Stimulated activated CD4-positive, alpha-beta T cell treated with anti-CD3 and anti-CD28 coated beads, Interleukin-1b, Interleukin-23, amount 100 ng/mL, for 24 hours (primary cell): ENCODE measurements around the gene CARD9.

ENCODE experiments used
- DNase-seq, 4 experiments: peaks; one replicate each; pipeline ENCODE4 v3.0.0-alpha.2; 2020; ENCODE audit warnings: low read depth in 4 of 4, low spot score in 1 of 4

The CARD9 gene

DNA sequence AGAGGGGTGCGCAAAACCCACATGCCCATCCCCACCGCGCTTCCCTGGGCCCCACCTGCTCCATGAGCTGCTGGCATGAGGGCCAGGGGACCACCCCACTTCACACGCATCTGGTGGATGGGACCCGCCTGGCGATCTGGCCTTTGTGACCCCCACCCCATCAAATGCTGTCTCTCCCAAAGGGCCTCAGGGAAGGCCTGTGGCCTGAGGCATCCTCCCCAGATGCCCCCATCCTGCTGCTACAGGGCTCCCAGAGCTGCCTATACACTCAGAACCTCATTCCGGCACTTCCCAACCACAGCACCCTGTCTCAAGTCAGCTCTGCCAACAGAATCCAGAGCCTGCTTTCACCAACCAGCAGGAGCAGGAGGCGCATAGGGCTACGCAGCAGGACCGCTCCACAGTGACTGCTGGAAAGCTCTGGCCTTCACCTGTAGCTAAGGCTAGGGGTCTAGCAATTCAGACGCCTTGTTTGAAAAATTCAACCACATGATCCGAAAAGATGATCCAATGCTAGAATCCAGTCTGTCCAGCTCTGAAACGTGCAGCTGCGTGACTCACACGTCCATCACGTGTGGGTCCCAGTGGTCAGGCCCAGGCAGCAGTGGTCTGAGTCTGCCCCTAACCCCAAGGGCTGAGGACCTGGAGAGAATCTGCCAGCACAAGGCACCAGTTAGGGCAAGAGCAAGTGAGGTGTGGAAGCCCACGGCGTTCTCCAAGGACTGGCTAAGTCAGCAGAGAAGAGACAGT is 27.9 kb upstream of the CARD9 start:
- DNase-seq, result no peak

DNA sequence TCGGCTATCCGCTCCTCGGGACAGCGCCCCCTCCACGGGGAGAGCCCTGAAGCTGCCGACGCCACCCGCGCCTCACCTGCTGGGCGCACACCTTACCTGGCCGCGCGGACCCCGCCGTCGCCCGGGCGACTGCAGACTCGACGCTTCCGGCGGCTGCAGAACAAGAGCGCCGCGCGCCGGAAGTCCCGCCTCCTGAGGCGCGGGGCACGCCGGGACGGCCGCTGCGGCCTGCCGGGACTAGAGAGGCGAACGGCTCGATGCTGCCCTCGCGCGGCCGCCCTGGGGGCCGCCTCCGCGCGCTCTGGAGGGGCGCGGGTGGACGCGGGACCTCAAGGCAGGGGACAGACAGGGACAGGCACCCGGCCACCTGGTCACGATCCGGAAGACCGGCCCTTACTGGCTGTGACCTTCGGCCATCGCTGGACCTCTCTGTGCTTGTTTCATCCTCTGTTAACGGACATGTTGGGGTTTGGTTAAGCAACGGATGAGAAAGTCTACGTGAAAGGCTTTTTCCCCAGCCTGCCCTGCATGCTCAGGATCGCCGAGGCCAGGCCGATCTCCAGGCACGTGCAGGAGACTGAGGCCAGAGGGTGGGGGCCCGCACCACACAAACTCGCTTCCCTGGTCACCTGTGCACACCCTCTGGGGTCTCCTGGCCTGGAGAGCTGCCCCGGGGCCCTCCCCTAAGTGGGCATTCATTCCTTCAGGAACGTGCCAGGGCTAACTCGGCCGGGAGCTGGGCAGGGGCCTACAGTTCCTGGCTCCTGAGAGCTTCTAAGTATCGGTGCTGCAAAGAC is 26.8 kb upstream of the CARD9 start, which contains the start of gene SNAPC4:
Gene SNAPC4, minus strand, starts transcription at position 133 of the 797 bp plus-strand sequence. CDS start 1,742 bp downstream, outside the sequence.
- DNase-seq, result peak; percentile 66 to 84 (median 78)

DNA sequence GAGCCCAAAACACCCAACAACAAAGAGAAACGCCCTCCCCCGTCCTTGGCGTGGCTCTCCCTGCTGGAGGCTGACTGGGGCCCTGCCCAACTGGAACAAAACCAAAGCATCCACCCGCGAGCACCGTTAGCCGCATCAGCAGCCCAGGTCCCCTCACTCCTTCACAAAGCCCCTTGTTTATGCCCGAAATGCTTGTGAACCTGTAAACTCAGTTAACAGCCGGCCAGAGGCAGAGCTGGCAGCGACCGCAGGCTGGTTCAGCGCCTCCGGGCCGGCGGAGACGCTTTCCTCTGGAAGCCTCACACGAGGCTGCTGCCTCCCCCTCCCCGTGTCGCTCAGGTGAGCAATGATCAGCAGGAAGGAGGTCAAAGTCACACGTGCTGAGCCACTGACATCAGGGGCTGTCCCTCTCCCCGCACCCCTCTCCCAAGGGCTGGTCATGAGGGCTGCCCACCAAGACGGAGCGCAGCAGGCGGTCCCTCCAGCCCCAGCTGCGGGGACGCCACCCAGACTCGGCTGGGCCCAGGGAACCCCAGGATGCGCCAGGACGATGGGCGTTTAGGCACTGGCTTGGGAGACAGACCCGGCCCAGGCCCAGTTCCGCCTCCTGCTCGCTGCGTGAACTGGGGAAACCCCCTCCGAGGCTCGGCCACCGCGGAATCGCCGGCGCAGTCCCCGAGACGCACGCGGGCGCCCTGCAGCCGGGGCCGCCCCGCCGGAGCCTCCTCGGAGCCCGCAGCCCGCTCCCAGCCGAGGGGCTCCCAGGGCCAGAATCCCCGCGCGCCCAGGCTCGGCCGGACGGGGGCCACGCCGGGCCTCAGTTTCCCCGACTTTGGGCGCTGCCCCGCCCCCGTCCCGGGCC is 25.9 kb upstream of the CARD9 start:
- peak in 1 of 4 experiments; percentile 25 for DNase-seq

DNA sequence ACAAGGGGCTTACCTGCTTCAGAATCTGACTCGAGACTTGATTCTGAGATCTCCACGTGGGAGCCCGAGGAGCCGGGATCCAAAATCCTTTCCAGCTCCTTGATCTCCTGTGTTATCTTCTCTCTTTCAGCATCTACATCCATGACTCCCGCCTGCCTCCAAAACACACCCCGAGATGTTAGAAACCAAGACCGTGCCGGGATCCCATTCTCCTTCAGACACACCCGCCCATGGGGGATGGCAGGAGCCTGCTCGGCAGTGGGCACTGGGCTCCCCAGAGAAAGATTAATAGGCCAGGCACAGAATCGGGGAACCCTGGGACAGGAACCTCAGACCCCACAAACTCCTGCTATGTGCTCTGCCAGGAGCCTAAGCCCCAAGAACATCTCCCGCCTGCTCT is 24.8 kb upstream of the CARD9 start:
- no peak for DNase-seq

DNA sequence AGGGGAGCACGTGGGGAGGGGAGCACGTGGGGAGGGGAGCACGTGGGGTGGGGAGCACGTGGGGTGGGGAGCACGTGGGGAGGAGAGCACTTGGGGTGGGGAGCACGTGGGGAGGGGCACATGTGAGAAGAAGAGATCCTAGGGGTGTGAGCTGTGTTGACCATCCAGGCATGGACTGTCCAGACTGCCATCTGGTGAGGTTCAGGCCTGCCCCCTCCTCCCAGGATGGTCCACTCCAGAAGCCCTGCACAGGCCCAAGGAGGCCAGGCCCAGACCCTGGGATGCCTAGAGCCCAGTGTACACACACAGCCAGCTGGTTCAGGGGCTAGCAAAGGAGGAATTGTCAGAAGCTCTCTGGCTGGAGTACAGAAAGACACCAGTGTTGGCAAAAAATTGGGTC is 24.2 kb upstream of the CARD9 start:
- no peak for DNase-seq

DNA sequence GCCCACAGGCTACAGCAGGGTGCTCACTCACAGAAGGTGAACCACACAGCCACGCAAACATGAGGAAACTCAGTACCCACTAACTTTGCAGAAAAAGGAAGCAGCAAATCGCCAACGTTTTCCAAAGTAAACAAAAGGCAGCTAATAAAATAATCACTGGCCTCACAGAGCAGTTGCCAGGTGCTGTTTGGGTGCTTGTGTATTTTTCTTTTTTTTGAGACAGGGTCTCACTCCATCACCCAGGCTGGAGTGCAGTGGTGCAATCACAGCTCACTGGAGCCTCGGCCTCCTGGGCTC is 22.7 kb upstream of the CARD9 start:
- DNase-seq, result no peak

DNA sequence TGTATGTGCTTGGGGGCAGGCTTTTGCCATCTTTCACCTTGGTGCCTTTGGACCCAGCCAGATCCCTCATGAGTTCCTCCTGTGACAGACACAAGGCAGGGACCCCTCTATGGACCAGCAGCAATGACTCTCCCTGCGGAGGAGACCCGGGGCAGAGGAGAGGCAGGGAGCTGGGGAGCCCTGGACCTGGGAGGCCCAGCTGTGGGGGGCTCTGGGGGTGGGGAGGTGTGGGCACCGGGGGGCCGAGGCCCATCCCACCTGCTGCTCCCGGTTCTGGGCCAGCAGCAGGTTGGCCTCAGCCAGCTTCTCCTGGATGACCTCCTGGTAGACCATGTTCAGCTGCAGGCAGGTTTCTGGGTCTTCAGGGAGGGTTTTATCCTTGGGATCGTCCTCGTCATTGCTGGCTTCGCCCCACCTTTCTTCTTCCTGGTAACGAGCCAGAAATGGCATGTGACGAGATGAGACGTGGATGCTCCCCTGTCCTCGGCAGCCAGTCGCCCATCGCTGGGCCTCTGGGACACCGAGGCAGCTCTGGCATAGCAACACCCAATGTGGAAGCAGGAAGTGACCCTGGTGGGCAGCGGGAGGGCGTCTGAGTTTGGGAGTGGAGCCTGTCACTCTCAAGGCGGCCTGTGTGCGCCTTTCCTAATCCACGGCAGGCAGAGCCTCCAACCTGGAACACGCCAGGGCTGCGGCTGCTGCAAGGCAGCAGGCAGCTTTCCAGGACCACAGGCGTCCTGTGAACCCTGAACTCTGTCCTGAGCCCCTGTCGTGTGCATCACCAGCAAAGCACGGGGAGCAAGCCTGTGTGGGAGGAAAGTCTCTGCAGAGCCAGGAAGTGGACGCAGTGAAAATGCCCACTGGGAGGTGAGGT is 22.1 kb upstream of the CARD9 start:
- DNase-seq, result no peak

DNA sequence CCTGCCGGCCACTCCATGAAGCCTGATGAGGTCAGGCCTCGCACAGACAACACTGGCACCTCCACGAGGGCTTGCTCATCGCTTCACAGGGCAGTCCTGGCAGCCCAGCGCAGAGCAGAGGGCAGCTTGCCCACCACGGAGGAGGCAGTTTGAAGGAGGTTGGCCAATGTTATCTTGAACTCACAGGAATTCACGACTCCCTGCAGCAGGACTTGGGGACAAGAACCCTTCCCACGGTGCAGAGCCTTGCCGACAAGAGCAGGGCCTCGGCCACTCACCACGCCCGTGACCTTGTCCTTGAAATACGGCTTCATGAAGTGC is 21.5 kb upstream of the CARD9 start:
- DNase-seq, result no peak

DNA sequence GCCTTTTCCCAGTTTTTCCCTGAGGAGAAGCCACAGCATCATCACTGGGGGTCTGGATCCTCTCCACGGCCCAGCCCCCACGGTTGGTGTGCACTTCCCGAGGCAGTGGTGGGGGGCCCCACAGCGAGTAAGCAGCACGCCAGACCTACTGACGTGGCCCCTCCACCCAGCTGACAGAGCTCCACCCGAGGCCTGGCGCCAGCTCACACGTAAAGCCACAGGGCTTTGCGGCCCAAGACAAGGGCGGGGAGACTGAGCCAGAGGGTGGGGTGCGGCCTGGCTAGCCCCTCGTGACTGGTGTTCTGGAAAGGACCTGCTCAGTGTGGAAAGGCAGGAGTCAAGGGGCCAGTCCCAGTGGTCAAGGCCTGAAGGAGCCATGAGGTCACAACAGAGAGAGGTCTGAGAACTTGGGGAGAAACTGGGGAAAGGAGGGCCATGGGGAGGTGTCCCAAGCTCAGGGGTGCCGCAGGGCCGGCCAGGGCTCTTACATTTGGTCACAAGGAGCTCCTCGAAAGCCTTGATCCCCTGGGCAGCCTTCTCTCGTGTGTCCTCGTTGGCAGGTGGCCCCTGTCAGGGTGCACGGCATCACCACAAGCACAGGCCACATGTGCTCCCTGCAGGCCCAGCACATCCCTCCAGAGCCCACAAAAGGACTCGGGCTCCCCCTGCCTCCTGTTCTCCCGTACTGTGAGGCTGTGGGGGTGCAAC is 21.0 kb upstream of the CARD9 start:
- DNase-seq, result no peak

DNA sequence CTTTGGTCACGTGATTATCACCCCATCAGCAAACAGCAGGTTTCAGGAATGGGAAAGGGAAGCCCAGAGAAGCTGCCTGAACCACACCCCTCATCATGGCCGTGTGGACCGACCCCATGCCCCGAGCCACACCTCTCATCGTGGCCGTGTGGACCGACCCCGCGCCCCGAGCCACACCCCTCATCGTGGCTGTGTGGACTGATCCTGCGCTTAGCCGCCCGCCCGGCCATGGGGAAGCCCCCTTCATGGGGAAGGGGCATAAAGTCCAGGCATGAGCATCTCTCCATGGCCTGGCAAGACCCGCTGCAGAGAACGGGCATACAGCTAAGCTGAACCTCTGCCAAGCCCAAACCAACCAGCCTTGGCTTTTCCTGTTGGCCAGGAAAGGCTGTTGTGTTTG is 20.1 kb upstream of the CARD9 start:
- DNase-seq, result no peak

DNA sequence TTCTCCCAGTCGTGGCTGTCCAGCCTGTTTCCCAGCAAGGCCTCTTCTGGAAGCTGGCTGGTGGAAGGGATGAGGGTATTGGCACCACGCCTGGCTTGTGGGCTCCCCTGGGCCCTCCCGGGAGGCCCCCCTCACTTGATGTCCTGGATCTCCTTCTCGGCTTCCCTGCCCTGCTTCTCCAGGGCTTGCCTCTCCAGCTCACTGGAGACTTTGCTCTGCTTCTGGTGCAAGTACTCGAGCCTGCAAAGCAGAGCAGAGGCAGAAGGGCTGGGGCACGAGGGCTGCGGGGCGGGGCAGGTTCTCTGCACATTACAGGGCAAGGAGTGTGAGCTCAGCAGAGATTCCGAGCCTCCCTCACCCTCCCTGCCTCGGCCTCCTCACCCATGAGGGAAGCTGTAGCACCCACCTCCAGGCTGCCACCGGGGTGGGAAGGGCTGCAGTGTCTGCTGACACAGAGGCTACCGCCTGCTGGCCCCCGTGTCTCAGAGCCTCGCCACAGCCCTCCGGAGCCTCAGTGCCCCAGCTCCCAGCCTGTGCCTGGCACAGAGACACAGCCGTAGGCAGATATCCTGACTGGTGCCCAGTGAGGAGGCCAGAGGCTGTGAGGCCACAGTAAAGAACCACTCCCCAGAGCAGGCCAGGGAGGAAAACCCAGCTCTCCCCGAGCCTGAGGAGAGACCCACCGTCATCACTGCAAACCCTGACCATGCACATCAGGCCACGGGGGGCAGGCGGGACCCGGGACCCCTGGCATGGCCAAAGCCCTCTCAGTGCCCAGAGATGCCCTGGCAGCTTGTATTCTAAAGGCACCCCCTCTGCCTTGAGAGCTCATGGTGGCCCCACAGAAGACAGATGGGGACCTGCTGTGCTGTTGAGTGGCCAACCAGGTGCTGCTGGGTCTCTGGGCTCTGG is 19.3 kb upstream of the CARD9 start:
- DNase-seq, result no peak

DNA sequence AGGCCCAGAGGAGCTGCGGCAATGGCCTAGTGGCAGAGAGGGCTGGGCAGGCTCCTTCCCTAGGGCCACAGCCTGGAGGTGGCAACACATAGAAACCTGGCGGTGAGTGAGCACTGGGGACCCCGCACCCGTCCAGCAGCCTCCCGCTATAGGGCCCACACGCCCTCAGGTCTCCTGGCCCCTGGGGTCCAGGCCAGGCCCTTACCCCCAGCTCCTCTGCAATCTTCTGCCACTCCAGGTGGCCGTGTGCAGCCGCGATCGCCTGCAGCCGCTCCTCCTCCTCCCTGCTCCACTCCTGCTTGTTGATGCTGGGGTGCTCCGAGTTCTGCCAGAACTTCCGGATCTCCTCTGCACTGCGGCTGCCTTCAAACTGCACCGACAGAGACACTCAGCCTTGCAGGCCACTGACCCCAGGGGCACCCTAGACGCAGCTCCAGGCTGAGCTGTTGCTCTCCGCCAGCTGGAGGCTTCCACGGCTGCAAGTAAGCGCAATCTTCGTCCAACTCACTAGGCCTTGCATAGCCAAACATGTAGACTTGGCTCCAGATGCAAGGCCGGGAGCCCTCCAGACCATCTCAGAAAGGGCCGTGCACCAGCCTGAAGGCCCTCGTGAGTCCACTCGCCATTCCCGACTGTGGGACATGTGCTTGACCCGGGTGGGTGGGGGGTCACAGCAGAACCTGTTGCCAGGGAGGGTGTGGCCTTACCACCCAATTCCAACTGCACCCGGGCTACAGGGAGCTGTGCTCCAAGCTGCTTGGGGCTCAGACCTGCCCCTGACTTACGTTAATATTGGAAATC is 18.5 kb upstream of the CARD9 start:
- no peak for DNase-seq

DNA sequence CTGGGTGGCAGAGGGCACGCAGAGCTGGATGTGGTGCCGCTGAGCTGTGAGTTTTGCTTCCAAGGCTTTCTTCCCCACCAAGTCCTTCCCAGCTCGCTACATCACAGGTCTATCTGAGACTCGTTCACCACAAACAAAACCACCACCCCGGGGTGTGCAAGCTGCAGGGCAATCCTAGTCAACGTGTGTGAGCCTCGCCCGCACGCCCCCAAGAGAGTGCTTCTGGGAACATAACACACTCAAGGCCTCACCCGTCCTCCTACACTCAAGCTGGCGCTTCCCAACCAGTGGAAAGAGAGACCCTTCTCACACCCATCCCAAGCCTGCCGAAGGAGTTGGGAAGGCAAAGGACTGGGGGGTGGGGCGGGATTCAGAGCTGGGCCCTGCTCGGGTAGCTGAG is 15.9 kb upstream of the CARD9 start:
- DNase-seq, result no peak

DNA sequence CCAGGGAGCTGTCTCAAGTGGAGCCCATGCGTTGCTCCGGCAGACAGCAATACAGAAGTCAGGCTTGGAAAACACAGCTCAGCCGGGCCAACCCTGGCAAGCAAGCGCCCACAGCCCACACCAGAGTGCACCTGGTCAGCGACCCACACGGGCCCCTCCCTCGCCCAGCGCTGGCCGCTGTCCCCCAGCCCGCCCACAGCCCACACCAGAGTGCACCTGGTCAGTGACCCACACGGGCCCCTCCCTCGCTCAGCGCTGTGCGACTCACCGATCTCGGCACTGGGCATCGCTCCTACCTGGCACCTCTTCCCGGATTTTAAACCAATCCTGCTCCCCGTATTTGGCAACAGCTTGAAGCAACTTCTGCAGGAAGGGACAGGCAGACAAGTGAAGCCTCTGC is 13.7 kb upstream of the CARD9 start:
- DNase-seq, result no peak

DNA sequence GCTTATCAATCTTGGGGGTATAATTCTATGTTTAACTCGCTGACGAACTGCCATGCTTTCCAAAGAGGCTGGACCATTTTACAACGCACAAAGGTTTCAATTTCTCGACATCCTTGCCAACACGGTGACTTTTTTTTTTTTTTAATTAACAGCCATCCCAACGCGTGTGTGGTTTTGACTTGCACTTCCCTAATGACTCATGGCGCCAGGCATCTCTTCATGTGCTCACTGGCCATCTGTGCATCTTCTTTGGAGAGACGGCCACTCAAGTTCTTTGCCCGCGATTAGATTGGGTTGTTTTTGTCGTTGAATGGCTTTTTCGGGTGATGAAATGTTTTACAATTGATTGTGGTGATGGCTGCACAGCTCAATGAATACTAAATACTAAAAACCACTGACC is 12.5 kb upstream of the CARD9 start:
- no peak for DNase-seq

DNA sequence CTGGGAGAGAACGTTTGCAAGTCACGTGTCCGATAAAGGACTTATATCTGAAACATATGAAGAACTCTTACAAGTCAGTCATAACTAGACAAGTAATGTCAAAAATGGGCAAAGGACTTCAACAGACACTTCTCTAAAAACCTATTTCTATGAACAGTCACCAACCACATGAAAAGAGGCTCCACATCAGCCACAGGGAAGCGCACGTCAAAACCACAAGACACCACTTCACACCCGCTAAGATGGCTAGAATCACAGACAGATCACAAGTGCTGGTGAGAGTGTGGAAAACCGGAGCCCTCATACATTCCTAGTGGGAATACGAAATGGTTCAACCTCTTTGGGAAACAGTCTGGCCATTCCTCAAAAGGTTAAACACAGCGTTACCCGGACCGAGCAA is 11.5 kb upstream of the CARD9 start:
- DNase-seq, result no peak

DNA sequence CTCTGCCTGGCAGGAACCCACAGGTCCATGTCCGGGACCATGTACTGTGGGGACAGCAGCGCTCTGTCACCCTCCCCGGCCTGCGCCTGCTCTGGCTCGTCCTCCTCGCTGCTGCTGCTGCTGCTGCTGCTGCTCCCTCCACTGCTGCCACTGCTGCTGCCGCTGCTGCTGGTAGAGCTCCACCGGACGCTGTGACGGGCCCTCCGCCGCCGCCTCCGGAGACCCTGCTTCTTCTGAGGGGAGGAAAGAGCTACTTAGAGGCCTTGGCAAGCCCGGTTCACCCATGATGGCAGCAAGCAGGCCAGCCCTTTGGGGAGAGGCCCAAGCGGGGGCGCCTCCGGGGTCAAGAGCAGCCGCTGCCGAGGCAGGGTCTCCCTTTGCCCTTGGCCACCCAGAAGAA is 10.0 kb upstream of the CARD9 start:
- DNase-seq, result no peak

DNA sequence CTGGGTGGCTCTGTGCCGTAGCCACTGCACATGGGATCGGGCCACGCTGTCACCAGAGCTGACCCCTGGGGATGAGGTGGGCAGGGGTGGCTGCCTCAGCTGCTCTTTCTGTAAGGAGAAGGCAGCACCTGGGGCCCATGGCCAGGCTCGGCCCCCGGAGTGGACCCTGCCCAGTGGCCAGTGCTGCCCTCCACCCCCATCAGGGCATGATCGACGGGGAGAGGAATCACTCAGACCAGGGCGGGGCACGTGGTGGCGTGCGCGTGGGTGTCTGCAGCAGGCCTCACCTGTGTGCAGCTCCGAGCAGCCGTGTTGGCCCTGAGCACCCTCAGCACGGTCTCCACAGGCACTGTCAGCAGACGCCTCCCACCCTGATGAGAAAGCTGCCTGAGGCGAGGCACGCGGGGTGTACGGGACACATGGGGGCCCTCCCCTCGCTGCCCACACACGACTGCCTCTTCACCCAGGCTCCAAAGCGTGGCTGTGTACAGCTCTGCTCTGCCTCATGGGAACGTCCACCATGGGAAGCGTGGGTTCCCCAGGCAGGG is 8.6 kb upstream of the CARD9 start:
- no peak for DNase-seq
